ENCODE data around the gene NKX3-2. TPM values are rescaled to one million over a fixed set of nuclear protein-coding genes. Genes with fewer than 3 reads are reported as not detected.

Gene NKX3-2
- total and polyA plus RNA-seq, 10 of the 15 experiments (the other 5 are each of a cell fraction or from before 2014, with no cell fraction given): not detected

DNA sequence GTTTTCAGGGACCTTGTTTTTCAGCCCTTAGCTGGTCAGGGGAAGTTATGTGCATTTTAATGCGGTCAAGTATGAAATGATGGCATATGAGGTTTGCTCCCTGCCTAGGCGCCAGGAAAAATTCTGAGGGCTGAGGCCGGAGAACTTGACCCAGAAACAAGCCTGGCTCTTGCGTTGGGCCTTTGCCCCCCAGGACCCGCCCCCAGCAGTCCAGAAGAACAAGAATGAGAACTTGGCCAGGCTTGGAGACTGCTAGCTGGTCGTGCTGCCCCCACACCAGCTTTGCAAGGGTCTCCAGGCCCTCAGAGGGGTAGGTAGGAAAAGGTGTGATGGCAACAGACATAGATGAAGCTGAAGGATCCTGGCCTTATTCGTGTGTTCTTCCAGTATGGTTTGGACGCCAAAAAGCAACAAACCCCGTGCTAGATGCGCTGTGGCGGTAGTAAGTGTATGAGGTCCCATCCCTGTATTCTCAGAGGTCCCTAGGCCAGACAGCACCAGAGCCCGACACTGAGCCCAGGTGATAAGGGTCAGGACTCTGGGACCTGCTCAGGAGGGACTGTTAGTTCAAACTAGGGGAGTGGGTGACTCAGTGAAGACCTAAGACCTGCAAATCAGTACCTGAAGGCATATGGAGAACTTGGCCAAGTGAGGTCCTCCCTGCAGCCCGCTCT is 10.5 kb downstream of the NKX3-2 start:
- Histone ChIP-seq H3K4me1 (ENCODE audit: control insufficient read depth, insufficient read depth, low read length) (peaks cover 3% of the 10 kb centered on the region; the same call in 1 of the 2 replicates), H3K27ac (ENCODE audit: control insufficient read depth, insufficient read depth) (no peak overlapping the region), H3K79me2 (ENCODE audit: control insufficient read depth, insufficient read depth, low read length) (no peaks in the 10 kb centered on the region), H3K27me3 (replicated peaks in 1 of 2; ENCODE audit: control insufficient read depth in 2 of 2, insufficient read depth in 2 of 2, low read length in 1 of 2) (peaks cover 23 to 28% of the 10 kb centered on the region in 2 experiments), H3K9ac (ENCODE audit: control insufficient read depth, insufficient read depth, low read length) (no peak overlapping the region), H3K36me3 (ENCODE audit: control insufficient read depth in 2 of 2, insufficient read depth in 2 of 2, low read length in 1 of 2) (no peaks in the 10 kb centered on the region), H4K20me1 (ENCODE audit: control insufficient read depth, insufficient read depth) (no peaks in the 10 kb centered on the region), H3K4me2 (ENCODE audit: control insufficient read depth, insufficient read depth) (no peak overlapping the region), H3K4me3 (no peak overlapping the region), H3K9me3 (replicated peaks; ENCODE audit: control insufficient read depth, insufficient read depth, low read length) (no peaks in the 10 kb centered on the region; the same call in 1 of the 3 replicates), H2AFZ (ENCODE audit: control insufficient read depth, low read depth, low read length) (no peak overlapping the region)
- WGBS (ENCODE audit: insufficient coverage, insufficient replicate concordance, low lambda C conversion rate, missing lambda C conversion rate): 26% methylated on average over 13 of the region's 13 CpGs
- ChIA-PET SMC1A (ENCODE audit: uncharacterized antibody, unreplicated experiment) (no interaction called here), RAD21 (ENCODE audit: unreplicated experiment) (no interaction called here), CTCF (no interaction called here), POLR2A (no interaction called here)
- DNase-seq (ENCODE audit: low read depth, low spot score): no peak
- BruUV-seq (replicated peaks): no TSS peak
- no peak for ATAC-seq
- TF ChIP-seq FOS (IDR thresholded peaks at IDR 0.05; ENCODE audit: borderline replicate concordance, extremely low read depth, insufficient read length): no peak
- intact Hi-C loops (cut with micrococcal nuclease; ENCODE audit: unreplicated experiment): no loop called here
- FAIRE-seq: no peak
- in situ Hi-C loops (cut with MboI): loop anchor here (25.0 kb wide), 1 partner anchor 1772 kb away; no protein-coding TSS in a partner anchor

- Histone ChIP-seq H3K36me3 (ENCODE audit: control insufficient read depth in 2 of 2, insufficient read depth in 2 of 2, low read length in 1 of 2) (no peaks in the 10 kb centered on the region), H3K9ac (ENCODE audit: control insufficient read depth, insufficient read depth, low read length) (no peak overlapping the region), H3K27me3 (replicated peaks in 1 of 2; ENCODE audit: control insufficient read depth in 2 of 2, insufficient read depth in 2 of 2, low read length in 1 of 2) (peaks cover 14 to 15% of the 10 kb centered on the region in 2 experiments), H3K4me2 (ENCODE audit: control insufficient read depth, insufficient read depth) (no peak overlapping the region), H3K4me3 (no peak overlapping the region), H3K79me2 (ENCODE audit: control insufficient read depth, insufficient read depth, low read length) (no peaks in the 10 kb centered on the region), H2AFZ (ENCODE audit: control insufficient read depth, low read depth, low read length) (no peak overlapping the region), H4K20me1 (ENCODE audit: control insufficient read depth, insufficient read depth) (no peaks in the 10 kb centered on the region), H3K27ac (ENCODE audit: control insufficient read depth, insufficient read depth) (no peak overlapping the region), H3K9me3 (replicated peaks; ENCODE audit: control insufficient read depth, insufficient read depth, low read length) (no peaks in the 10 kb centered on the region; the same call in 2 of the 3 replicates), H3K4me1 (ENCODE audit: control insufficient read depth, insufficient read depth, low read length) (peaks cover 14% of the 10 kb centered on the region)
- no peak for FAIRE-seq
- intact Hi-C loops (cut with micrococcal nuclease; ENCODE audit: unreplicated experiment) (no loop called here), in situ Hi-C loops (cut with MboI) (loop anchor here (25.0 kb wide), 1 partner anchor 1769 kb away; no protein-coding TSS in a partner anchor)
- CTCF ChIA-PET: no interaction called here
- BruUV-seq (replicated peaks): no TSS peak
- POLR2A ChIA-PET: no interaction called here
- ATAC-seq: no peak
- DNase-seq (ENCODE audit: low read depth, low spot score): no peak
- WGBS (ENCODE audit: insufficient coverage, insufficient replicate concordance, low lambda C conversion rate, missing lambda C conversion rate): 61% methylated on average over 8 of the region's 8 CpGs
- RAD21 ChIA-PET (ENCODE audit: unreplicated experiment): no interaction called here
- SMC1A ChIA-PET (ENCODE audit: uncharacterized antibody, unreplicated experiment): interaction anchor here (0.6 kb wide), 1 partner anchor 103 kb away, joined by 3 read pairs; no protein-coding TSS in a partner anchor
- no peak for TF ChIP-seq CHD2 (IDR thresholded peaks at IDR 0.05; ENCODE audit: borderline replicate concordance, low read depth, low read length)
- no peak for TF ChIP-seq NFYB (IDR thresholded peaks at IDR 0.05; ENCODE audit: insufficient read depth, low read depth, low read length)
- no peak for TF ChIP-seq JUNB (IDR thresholded peaks at IDR 0.05)
- no peak for TF ChIP-seq NKRF (conservative IDR thresholded peaks at IDR 0.05)
- TF ChIP-seq, protein P1, sequence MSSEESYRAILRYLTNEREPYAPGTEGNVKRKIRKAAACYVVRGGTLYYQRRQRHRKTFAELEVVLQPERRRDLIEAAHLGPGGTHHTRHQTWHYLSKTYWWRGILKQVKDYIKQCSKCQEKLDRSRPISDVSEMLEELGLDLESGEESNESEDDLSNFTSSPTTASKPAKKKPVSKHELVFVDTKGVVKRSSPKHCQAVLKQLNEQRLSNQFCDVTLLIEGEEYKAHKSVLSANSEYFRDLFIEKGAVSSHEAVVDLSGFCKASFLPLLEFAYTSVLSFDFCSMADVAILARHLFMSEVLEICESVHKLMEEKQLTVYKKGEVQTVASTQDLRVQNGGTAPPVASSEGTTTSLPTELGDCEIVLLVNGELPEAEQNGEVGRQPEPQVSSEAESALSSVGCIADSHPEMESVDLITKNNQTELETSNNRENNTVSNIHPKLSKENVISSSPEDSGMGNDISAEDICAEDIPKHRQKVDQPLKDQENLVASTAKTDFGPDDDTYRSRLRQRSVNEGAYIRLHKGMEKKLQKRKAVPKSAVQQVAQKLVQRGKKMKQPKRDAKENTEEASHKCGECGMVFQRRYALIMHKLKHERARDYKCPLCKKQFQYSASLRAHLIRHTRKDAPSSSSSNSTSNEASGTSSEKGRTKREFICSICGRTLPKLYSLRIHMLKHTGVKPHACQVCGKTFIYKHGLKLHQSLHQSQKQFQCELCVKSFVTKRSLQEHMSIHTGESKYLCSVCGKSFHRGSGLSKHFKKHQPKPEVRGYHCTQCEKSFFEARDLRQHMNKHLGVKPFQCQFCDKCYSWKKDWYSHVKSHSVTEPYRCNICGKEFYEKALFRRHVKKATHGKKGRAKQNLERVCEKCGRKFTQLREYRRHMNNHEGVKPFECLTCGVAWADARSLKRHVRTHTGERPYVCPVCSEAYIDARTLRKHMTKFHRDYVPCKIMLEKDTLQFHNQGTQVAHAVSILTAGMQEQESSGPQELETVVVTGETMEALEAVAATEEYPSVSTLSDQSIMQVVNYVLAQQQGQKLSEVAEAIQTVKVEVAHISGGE (CRISPR knock-in tag; IDR thresholded peaks at IDR 0.05): no peak
- TF ChIP-seq GABPA (IDR thresholded peaks at IDR 0.05; ENCODE audit: low read depth): no peak
- TF ChIP-seq, protein P2, sequence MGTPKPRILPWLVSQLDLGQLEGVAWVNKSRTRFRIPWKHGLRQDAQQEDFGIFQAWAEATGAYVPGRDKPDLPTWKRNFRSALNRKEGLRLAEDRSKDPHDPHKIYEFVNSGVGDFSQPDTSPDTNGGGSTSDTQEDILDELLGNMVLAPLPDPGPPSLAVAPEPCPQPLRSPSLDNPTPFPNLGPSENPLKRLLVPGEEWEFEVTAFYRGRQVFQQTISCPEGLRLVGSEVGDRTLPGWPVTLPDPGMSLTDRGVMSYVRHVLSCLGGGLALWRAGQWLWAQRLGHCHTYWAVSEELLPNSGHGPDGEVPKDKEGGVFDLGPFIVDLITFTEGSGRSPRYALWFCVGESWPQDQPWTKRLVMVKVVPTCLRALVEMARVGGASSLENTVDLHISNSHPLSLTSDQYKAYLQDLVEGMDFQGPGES (IDR thresholded peaks at IDR 0.05): no peak
- TF ChIP-seq SPI1 (IDR thresholded peaks at IDR 0.05; ENCODE audit: borderline replicate concordance, insufficient read depth, low read depth, low read length): no peak
- no peak for TF ChIP-seq ZNF217 (IDR thresholded peaks at IDR 0.05)
Observed at GRCh38 chr4:13531625-13531998, 12.7 kb downstream of the NKX3-2 start.
